ENCODE data around the gene CEACAM4. TPM values are rescaled to one million over a fixed set of nuclear protein-coding genes. Genes with fewer than 3 reads are reported as not detected.

CEACAM4 gene
- total RNA-seq, 1 experiment from 2014 or later, result not detected

- Histone ChIP-seq H3K36me3 (no peaks in the 10 kb centered on the region), H3K9me3 (replicated peaks) (no peaks in the 10 kb centered on the region; the same call in 1 of the 2 replicates), H3K4me1 (no peaks in the 10 kb centered on the region), H3K27me3 (peaks cover 36% of the 10 kb centered on the region), H3K27ac (no peak overlapping the region), H3K4me3 (no peak overlapping the region)
- DNase-seq, result no peak
These were observed 1.9 kb downstream of the CEACAM4 start for GRCh38 chr19:41624937-41625336.

- no peak for DNase-seq
- Histone ChIP-seq H3K9me3 (replicated peaks) (no peaks in the 10 kb centered on the region), H3K27ac (no peak overlapping the region), H3K36me3 (no peaks in the 10 kb centered on the region), H3K27me3 (peaks cover 36% of the 10 kb centered on the region), H3K4me3 (no peak overlapping the region), H3K4me1 (no peaks in the 10 kb centered on the region)
These were observed 2.4 kb downstream of the CEACAM4 start for GRCh38 chr19:41624515-41624914.

- no peaks in the 10 kb centered on the region for H3K9me3 ChIP-seq (replicated peaks)
- no peak overlapping the region for H3K27ac ChIP-seq
- H3K36me3 ChIP-seq, result no peaks in the 10 kb centered on the region
- no peak for DNase-seq
- H3K4me1 ChIP-seq, result no peaks in the 10 kb centered on the region
- H3K27me3 ChIP-seq, result peaks cover 27% of the 10 kb centered on the region
- no peak overlapping the region for H3K4me3 ChIP-seq
These were observed 3.5 kb downstream of the CEACAM4 start for GRCh38 chr19:41623360-41623759.

GRCh38 chr19:41621654-41622053, 5.2 kb downstream of the CEACAM4 start:
- Histone ChIP-seq H3K27me3 (peaks cover 22% of the 10 kb centered on the region), H3K36me3 (no peaks in the 10 kb centered on the region), H3K4me1 (no peaks in the 10 kb centered on the region), H3K4me3 (no peak overlapping the region), H3K27ac (no peak overlapping the region), H3K9me3 (replicated peaks) (no peaks in the 10 kb centered on the region)
- DNase-seq, result no peak

- Histone ChIP-seq H3K4me1 (no peaks in the 10 kb centered on the region), H3K27ac (no peak overlapping the region), H3K9me3 (replicated peaks) (no peaks in the 10 kb centered on the region), H3K36me3 (no peaks in the 10 kb centered on the region), H3K27me3 (peaks cover 17% of the 10 kb centered on the region), H3K4me3 (no peak overlapping the region)
- no peak for DNase-seq
These were observed 5.6 kb downstream of the CEACAM4 start for GRCh38 chr19:41621226-41621625.

GRCh38 chr19:41620171-41620570, 6.7 kb downstream of the CEACAM4 start:
- Histone ChIP-seq H3K4me1 (no peaks in the 10 kb centered on the region), H3K9me3 (replicated peaks) (no peaks in the 10 kb centered on the region), H3K27me3 (peaks cover 15% of the 10 kb centered on the region), H3K27ac (no peak overlapping the region), H3K4me3 (no peak overlapping the region), H3K36me3 (no peaks in the 10 kb centered on the region)
- DNase-seq, result no peak

- DNase-seq, result no peak
These were observed 7.8 kb downstream of the CEACAM4 start for GRCh38 chr19:41619018-41619556.

GRCh38 chr19:41617941-41618730, 8.7 kb downstream of the CEACAM4 start:
- Histone ChIP-seq H3K27ac (no peak overlapping the region), H3K36me3 (no peaks in the 10 kb centered on the region), H3K4me1 (no peaks in the 10 kb centered on the region), H3K4me3 (no peak overlapping the region), H3K9me3 (replicated peaks) (no peaks in the 10 kb centered on the region), H3K27me3 (peaks cover 7% of the 10 kb centered on the region)
- DNase-seq, result no peak

More at GRCh38 chr19:41619018-41619556, 7.8 kb downstream of the CEACAM4 start:
- Histone ChIP-seq H3K4me3 (no peak overlapping the region), H3K27ac (no peak overlapping the region), H3K9me3 (replicated peaks) (no peaks in the 10 kb centered on the region), H3K36me3 (no peaks in the 10 kb centered on the region), H3K4me1 (no peaks in the 10 kb centered on the region), H3K27me3 (peaks cover 7% of the 10 kb centered on the region)

- H3K4me3 ChIP-seq, result no peak overlapping the region
- H3K9me3 ChIP-seq (replicated peaks), result no peaks in the 10 kb centered on the region
- H3K27me3 ChIP-seq, result peaks cover 3% of the 10 kb centered on the region
- no peaks in the 10 kb centered on the region for H3K4me1 ChIP-seq
- peak; percentile 27 to 63 for DNase-seq
- no peak overlapping the region for H3K27ac ChIP-seq
- H3K36me3 ChIP-seq, result no peaks in the 10 kb centered on the region
These were observed 9.9 kb downstream of the CEACAM4 start for GRCh38 chr19:41616792-41617621.

- DNase-seq, result no peak
- Histone ChIP-seq H3K9me3 (replicated peaks) (no peaks in the 10 kb centered on the region), H3K27ac (no peak overlapping the region), H3K4me3 (no peak overlapping the region), H3K36me3 (no peaks in the 10 kb centered on the region), H3K4me1 (no peaks in the 10 kb centered on the region), H3K27me3 (no peaks in the 10 kb centered on the region; the same call in 1 of the 2 replicates)
These were observed 11.7 kb downstream of the CEACAM4 start for GRCh38 chr19:41615207-41615606.

GRCh38 chr19:41612483-41612882, 14.4 kb downstream of the CEACAM4 start:
- H3K9me3 ChIP-seq (replicated peaks), result no peaks in the 10 kb centered on the region
- no peaks in the 10 kb centered on the region for H3K36me3 ChIP-seq
- no peak overlapping the region for H3K4me3 ChIP-seq
- H3K27ac ChIP-seq, result no peak overlapping the region
- no peaks in the 10 kb centered on the region for H3K4me1 ChIP-seq
- no peak for DNase-seq
- H3K27me3 ChIP-seq, result 0 out of 2 replicates have a peak, but pooled peaks cover 4% of the 10 kb centered on the region

- H3K27ac ChIP-seq, result no peak overlapping the region
- H3K4me3 ChIP-seq, result no peak overlapping the region
- H3K4me1 ChIP-seq, result no peaks in the 10 kb centered on the region
- no peak for DNase-seq
- no peaks in the 10 kb centered on the region for H3K36me3 ChIP-seq
- H3K9me3 ChIP-seq (replicated peaks), result no peaks in the 10 kb centered on the region
- peaks cover 12% of the 10 kb centered on the region; the same call in 1 of the 2 replicates for H3K27me3 ChIP-seq
These were observed 16.1 kb downstream of the CEACAM4 start for GRCh38 chr19:41610789-41611188.

GRCh38 chr19:41607668-41608067, 19.2 kb downstream of the CEACAM4 start:
- Histone ChIP-seq H3K27ac (no peak overlapping the region), H3K4me1 (no peaks in the 10 kb centered on the region), H3K9me3 (replicated peaks) (no peaks in the 10 kb centered on the region), H3K27me3 (peaks cover 40% of the 10 kb centered on the region), H3K4me3 (no peak overlapping the region), H3K36me3 (no peaks in the 10 kb centered on the region)
- no peak for DNase-seq

- DNase-seq, result no peak
- H3K4me3 ChIP-seq, result no peak overlapping the region
- H3K9me3 ChIP-seq (replicated peaks), result no peaks in the 10 kb centered on the region
- no peaks in the 10 kb centered on the region for H3K36me3 ChIP-seq
- H3K27ac ChIP-seq, result no peak overlapping the region
- H3K27me3 ChIP-seq, result peaks cover 50% of the 10 kb centered on the region
- no peaks in the 10 kb centered on the region for H3K4me1 ChIP-seq
These were observed 20.5 kb downstream of the CEACAM4 start for GRCh38 chr19:41606215-41606837.

- Histone ChIP-seq H3K4me3 (no peak overlapping the region), H3K9me3 (replicated peaks) (no peaks in the 10 kb centered on the region), H3K27ac (no peak overlapping the region), H3K36me3 (no peaks in the 10 kb centered on the region), H3K27me3 (peaks cover 54% of the 10 kb centered on the region), H3K4me1 (no peaks in the 10 kb centered on the region)
- no peak for DNase-seq
These were observed 22.0 kb downstream of the CEACAM4 start for GRCh38 chr19:41604831-41605230.

Measured in SJCRH30 (cell line).